Nephron progenitor cell (in vitro differentiated cells): ENCODE measurements around the gene AFF1.

Experiments
- DNase-seq: peaks from one replicate; pipeline ENCODE4 v3.0.0; 2021
- H3K27ac Mint-ChIP-seq: 2 replicates; pipeline ENCODE4 v1.8.0; 2021; ENCODE audit warnings: mild to moderate bottlenecking, moderate library complexity, mixed read lengths
- H3K27me3 Mint-ChIP-seq: 2 replicates; pipeline ENCODE4 v1.8.0; 2021; ENCODE audit warnings: mild to moderate bottlenecking, low read depth, mixed read lengths; ENCODE audit not compliant: poor library complexity
- H3K36me3 Mint-ChIP-seq: 2 replicates; pipeline ENCODE4 v1.8.0; 2021; ENCODE audit warnings: low read depth, mixed read lengths
- H3K4me1 Mint-ChIP-seq: 2 replicates; pipeline ENCODE4 v1.8.0; 2021; ENCODE audit warnings: mixed read lengths
- H3K4me3 Mint-ChIP-seq: 2 replicates; pipeline ENCODE4 v1.8.0; 2021; ENCODE audit warnings: mild to moderate bottlenecking, moderate library complexity, mixed read lengths
- H3K9me3 Mint-ChIP-seq: 2 replicates; pipeline ENCODE4 v1.8.0; 2021; ENCODE audit warnings: mild to moderate bottlenecking, moderate library complexity, mixed read lengths
- CTCF ChIP-seq: fragments of 200-600 bp; sonication (generic); IDR thresholded peaks from 2 replicates; pipeline ENCODE4 v1.5.0; 2021; ENCODE audit warnings: antibody characterized with exemption

AFF1 gene

GRCh38 chr4:87093443-87094123 lies 158.8 kb downstream of the AFF1 start:
- H3K27me3 Mint-ChIP-seq = no peaks in the 10 kb centered on the region
- H3K4me3 Mint-ChIP-seq = no peak overlapping the region
- no peak for DNase-seq
- peak overlapping the region; percentile 15 for H3K27ac Mint-ChIP-seq
- peaks cover 47% of the 10 kb centered on the region for H3K4me1 Mint-ChIP-seq
- TF ChIP-seq CTCF = peak; percentile 52
- H3K36me3 Mint-ChIP-seq = peaks cover 44% of the 10 kb centered on the region
- no peaks in the 10 kb centered on the region for H3K9me3 Mint-ChIP-seq

- no peak for TF ChIP-seq CTCF
- H3K4me3 Mint-ChIP-seq = no peak overlapping the region
- H3K36me3 Mint-ChIP-seq = peaks cover 43% of the 10 kb centered on the region
- DNase-seq = no peak
- H3K9me3 Mint-ChIP-seq = no peaks in the 10 kb centered on the region
- no peaks in the 10 kb centered on the region for H3K27me3 Mint-ChIP-seq
- H3K27ac Mint-ChIP-seq = peak overlapping the region; percentile 11
- H3K4me1 Mint-ChIP-seq = peaks cover 28% of the 10 kb centered on the region
Measured at GRCh38 chr4:87097075-87097474, 162.3 kb downstream of the AFF1 start.

GRCh38 chr4:87100168-87100567 lies 165.4 kb downstream of the AFF1 start:
- H3K9me3 Mint-ChIP-seq = no peaks in the 10 kb centered on the region
- TF ChIP-seq CTCF = no peak
- peak overlapping the region; percentile 17 for H3K27ac Mint-ChIP-seq
- H3K27me3 Mint-ChIP-seq = no peaks in the 10 kb centered on the region
- peaks cover 30% of the 10 kb centered on the region for H3K36me3 Mint-ChIP-seq
- DNase-seq = no peak
- peaks cover 13% of the 10 kb centered on the region for H3K4me1 Mint-ChIP-seq
- H3K4me3 Mint-ChIP-seq = no peak overlapping the region

GRCh38 chr4:87101543-87102199 lies 166.9 kb downstream of the AFF1 start:
- no peak for TF ChIP-seq CTCF
- H3K9me3 Mint-ChIP-seq = no peaks in the 10 kb centered on the region
- H3K36me3 Mint-ChIP-seq = peaks cover 31% of the 10 kb centered on the region
- no peak overlapping the region for H3K4me3 Mint-ChIP-seq
- no peak overlapping the region for H3K27ac Mint-ChIP-seq
- H3K27me3 Mint-ChIP-seq = no peaks in the 10 kb centered on the region
- peaks cover 16% of the 10 kb centered on the region for H3K4me1 Mint-ChIP-seq
- DNase-seq = no peak

GRCh38 chr4:87103086-87103485 lies 168.3 kb downstream of the AFF1 start:
- peaks cover 37% of the 10 kb centered on the region for H3K36me3 Mint-ChIP-seq
- H3K27ac Mint-ChIP-seq = no peak overlapping the region
- DNase-seq = no peak
- H3K27me3 Mint-ChIP-seq = no peaks in the 10 kb centered on the region
- H3K4me1 Mint-ChIP-seq = peaks cover 20% of the 10 kb centered on the region
- H3K9me3 Mint-ChIP-seq = no peaks in the 10 kb centered on the region
- no peak overlapping the region for H3K4me3 Mint-ChIP-seq
- no peak for TF ChIP-seq CTCF
